ENCODE measurements around the gene PSEN1. TPM values are rescaled to one million over a fixed set of nuclear protein-coding genes. Genes with fewer than 3 reads are reported as not detected.

The PSEN1 gene
- total RNA-seq, 1 experiment from 2014 or later, result 68.3 TPM

- no TSS peak for BruUV-seq (replicated peaks)
- intact Hi-C loops (cut with micrococcal nuclease; ENCODE audit: unreplicated experiment), result no loop called here
- no peak for DNase-seq
- Mint-ChIP-seq H3K4me1 (ENCODE audit: low read depth, unreplicated experiment) (peaks cover 38% of the 10 kb centered on the region), H3K36me3 (ENCODE audit: insufficient read depth, unreplicated experiment) (peaks cover 2% of the 10 kb centered on the region), H3K4me3 (ENCODE audit: low read depth, unreplicated experiment) (no peak overlapping the region), H3K27ac (ENCODE audit: unreplicated experiment) (no peak overlapping the region), H3K9me3 (ENCODE audit: low read depth, unreplicated experiment) (no peaks in the 10 kb centered on the region), H3K27me3 (ENCODE audit: unreplicated experiment) (peaks cover 65% of the 10 kb centered on the region)
- CTCF ChIA-PET, result no interaction called here
- TF ChIP-seq CTCF (IDR thresholded peaks at IDR 0.05; ENCODE audit: unreplicated experiment), result no peak
Measured at GRCh38 chr14:73233564-73233963, 97.3 kb downstream of the PSEN1 start.

DNA sequence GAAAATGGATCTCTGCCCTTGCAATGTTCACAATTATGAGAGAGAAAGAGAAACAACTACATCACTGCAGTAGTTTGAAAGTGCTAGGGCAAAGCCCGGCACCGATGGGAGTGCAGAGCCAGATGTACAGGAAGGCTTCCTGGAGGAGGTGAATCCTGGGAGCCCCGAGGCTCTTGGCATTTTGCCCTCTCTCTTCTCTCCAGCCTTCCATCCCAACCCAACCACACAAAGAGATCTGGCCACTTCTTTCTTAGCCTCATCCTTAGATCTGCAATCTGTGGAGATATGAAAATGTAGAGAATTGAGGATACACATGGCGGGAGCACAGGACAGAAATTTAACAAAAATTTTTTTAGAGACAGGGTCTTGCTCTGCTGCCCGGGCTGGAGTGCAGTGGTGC is 97.7 kb downstream of the PSEN1 start:
- Mint-ChIP-seq H3K9me3 (ENCODE audit: low read depth, unreplicated experiment) (no peaks in the 10 kb centered on the region), H3K27me3 (ENCODE audit: unreplicated experiment) (peaks cover 70% of the 10 kb centered on the region), H3K4me1 (ENCODE audit: low read depth, unreplicated experiment) (peaks cover 38% of the 10 kb centered on the region), H3K4me3 (ENCODE audit: low read depth, unreplicated experiment) (no peak overlapping the region), H3K36me3 (ENCODE audit: insufficient read depth, unreplicated experiment) (no peaks in the 10 kb centered on the region), H3K27ac (ENCODE audit: unreplicated experiment) (no peak overlapping the region)
- no peak for DNase-seq
- TF ChIP-seq CTCF (IDR thresholded peaks at IDR 0.05; ENCODE audit: unreplicated experiment), result no peak
- intact Hi-C loops (cut with micrococcal nuclease; ENCODE audit: unreplicated experiment), result no loop called here
- no TSS peak for BruUV-seq (replicated peaks)
- CTCF ChIA-PET, result no interaction called here

DNA sequence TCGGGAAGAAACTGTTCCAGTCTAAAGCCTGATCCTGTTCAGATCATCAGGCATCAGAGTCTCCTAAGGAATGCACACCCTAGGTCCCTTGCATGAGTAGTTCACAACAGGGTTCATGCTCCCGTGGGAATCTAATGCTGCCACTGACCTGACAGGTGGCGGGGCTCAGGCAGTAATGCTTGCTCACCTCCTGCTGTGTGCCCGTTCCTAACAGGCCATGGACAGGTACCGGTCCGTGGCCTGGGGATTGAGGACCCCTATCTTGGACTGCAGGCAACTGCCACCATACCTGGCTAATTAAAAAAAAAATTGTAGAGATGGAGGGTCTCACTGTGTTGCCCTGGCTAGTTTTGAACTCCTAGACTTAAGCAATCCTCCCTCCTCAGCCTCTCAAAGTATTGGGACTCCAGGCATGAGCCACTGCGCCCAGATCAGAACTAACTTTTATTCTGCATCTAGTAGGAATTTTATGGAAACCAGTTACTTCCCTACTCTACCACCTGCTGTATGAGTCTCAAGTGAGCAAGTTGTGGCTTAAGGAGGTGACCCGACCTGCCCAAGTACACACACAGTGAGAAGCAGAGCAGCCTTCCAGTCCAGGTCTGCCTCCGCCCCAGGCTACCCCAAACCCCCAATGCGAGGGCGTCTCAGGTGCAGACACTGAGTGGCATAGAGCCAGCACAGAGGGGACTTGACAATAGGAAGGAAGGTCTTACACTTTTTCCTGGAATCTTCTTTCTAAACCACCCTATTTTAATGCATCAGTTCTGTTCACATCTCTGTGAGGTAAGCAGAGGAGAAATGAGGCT is 98.5 kb downstream of the PSEN1 start:
- intact Hi-C loops (cut with micrococcal nuclease; ENCODE audit: unreplicated experiment), result no loop called here
- Mint-ChIP-seq H3K4me3 (ENCODE audit: low read depth, unreplicated experiment) (no peak overlapping the region), H3K36me3 (ENCODE audit: insufficient read depth, unreplicated experiment) (no peaks in the 10 kb centered on the region), H3K27ac (ENCODE audit: unreplicated experiment) (no peak overlapping the region), H3K9me3 (ENCODE audit: low read depth, unreplicated experiment) (no peaks in the 10 kb centered on the region), H3K27me3 (ENCODE audit: unreplicated experiment) (peaks cover 78% of the 10 kb centered on the region), H3K4me1 (ENCODE audit: low read depth, unreplicated experiment) (peaks cover 41% of the 10 kb centered on the region)
- CTCF ChIA-PET, result interaction anchor here (0.6 kb wide), 1 partner anchor 82 kb away, joined by 4 read pairs; no protein-coding TSS in a partner anchor
- DNase-seq, result no peak
- TF ChIP-seq CTCF (IDR thresholded peaks at IDR 0.05; ENCODE audit: unreplicated experiment), result no peak
- no TSS peak for BruUV-seq (replicated peaks)

GRCh38 chr14:73235531-73236155 is 99.3 kb downstream of the PSEN1 start:
- DNase-seq, result no peak
- H3K27me3 Mint-ChIP-seq (ENCODE audit: unreplicated experiment), result peaks cover 81% of the 10 kb centered on the region
- no peaks in the 10 kb centered on the region for H3K9me3 Mint-ChIP-seq (ENCODE audit: low read depth, unreplicated experiment)
- no TSS peak for BruUV-seq (replicated peaks)
- H3K4me3 Mint-ChIP-seq (ENCODE audit: low read depth, unreplicated experiment), result no peak overlapping the region
- CTCF ChIA-PET, result interaction anchor here (0.6 kb wide), 1 partner anchor 83 kb away, joined by 4 read pairs; no protein-coding TSS in a partner anchor
- H3K27ac Mint-ChIP-seq (ENCODE audit: unreplicated experiment), result no peak overlapping the region
- H3K36me3 Mint-ChIP-seq (ENCODE audit: insufficient read depth, unreplicated experiment), result no peaks in the 10 kb centered on the region
- TF ChIP-seq CTCF (IDR thresholded peaks at IDR 0.05; ENCODE audit: unreplicated experiment), result no peak
- intact Hi-C loops (cut with micrococcal nuclease; ENCODE audit: unreplicated experiment), result no loop called here
- H3K4me1 Mint-ChIP-seq (ENCODE audit: low read depth, unreplicated experiment), result peaks cover 41% of the 10 kb centered on the region

Measured in Calu3 (cell line).